Measurements from ENCODE around the gene GRIN3B.

The GRIN3B gene

DNA sequence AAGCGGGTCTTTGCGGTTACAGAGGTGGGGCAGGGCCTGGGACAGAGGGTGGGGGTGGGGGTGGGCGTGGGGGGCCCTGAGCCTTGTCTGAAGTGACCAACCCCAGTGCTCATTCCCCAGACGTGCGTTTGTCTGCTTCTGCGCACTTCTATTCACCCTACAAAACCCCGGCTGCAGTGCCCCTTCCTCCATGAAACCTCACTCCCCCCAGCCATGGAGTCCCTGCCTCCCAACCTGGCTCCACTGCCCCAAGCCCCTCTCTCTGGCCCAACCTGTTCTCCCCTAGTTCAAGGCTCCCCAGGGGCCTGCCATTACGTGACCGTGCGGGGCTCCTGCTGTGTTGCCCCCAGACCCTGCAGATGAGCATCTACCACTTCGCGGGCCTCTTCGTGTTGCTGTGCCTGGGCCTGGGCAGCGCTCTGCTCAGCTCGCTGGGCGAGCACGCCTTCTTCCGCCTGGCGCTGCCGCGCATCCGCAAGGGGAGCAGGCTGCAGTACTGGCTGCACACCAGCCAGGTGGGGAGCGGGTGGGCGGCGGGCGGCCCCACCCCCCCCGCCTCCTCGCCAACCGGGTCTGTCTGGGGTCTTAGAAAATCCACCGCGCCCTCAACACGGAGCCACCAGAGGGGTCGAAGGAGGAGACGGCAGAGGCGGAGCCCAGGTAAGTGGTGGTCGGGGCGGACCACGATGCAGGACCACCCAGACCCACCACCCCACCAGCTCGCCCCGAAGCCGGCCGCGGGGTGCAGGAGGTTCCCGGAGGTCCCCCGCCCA is 8.2 kb downstream of the GRIN3B start:
- DNase-seq, result no peak

DNA sequence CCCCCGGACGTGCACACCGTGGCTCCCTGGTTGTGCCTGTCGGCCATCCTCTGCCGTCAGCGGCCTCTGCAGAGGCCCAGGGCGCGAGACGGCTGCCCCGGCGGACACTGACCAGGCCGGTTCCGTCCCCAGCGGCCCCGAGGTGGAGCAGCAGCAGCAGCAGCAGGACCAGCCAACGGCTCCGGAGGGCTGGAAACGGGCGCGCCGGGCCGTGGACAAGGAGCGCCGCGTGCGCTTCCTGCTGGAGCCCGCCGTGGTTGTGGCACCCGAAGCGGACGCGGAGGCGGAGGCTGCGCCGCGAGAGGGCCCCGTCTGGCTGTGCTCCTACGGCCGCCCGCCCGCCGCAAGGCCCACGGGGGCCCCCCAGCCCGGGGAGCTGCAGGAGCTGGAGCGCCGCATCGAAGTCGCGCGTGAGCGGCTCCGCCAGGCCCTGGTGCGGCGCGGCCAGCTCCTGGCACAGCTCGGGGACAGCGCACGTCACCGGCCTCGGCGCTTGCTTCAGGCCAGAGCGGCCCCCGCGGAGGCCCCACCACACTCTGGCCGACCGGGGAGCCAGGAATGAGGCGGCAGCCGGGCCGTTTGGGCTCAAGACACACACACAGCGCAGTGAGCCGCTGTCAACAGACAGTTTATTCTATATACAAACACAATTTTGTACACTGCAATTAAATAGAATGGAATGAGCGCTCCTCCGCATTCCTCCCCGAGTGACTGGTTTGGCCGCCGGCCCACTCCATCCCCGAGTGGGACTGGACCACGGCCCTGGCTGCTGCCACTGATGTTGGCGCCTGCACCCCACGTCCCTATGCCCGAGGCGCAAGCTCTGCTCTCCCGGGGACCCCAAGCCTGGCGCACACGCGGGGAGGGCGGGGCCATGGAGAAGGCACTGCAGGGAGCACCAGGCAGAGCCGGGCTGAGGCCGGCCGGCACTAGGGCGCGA is 9.1 kb downstream of the GRIN3B start:
- DNase-seq, result no peak

DNA sequence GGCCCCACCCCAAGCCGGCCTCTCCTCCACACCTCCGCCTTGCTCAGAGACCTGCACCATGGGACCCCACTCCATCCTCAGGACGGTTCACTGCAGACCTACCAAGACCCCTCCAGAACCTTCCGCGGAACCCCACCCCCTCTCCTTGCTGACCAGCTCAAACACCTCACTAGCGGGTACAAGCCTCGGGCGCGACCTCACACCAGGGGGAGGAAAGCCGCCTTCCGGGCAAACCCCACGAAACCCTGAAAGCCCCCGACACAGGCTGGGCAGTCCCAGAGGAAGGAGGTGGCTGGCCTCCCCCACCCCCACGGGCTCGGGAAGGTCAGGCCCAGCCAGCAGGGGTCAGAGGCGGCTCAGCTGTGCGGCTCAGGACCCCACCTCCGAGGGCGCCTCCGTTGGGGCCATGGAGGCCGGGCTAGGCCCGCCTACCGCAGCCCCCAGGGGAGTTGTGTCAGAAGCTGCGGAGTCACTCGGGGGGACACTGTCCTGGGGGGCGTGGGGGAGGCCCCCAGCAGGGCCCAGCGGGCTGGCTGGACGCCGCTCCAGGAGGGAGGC is 9.8 kb downstream of the GRIN3B start:
- no peak for DNase-seq

DNA sequence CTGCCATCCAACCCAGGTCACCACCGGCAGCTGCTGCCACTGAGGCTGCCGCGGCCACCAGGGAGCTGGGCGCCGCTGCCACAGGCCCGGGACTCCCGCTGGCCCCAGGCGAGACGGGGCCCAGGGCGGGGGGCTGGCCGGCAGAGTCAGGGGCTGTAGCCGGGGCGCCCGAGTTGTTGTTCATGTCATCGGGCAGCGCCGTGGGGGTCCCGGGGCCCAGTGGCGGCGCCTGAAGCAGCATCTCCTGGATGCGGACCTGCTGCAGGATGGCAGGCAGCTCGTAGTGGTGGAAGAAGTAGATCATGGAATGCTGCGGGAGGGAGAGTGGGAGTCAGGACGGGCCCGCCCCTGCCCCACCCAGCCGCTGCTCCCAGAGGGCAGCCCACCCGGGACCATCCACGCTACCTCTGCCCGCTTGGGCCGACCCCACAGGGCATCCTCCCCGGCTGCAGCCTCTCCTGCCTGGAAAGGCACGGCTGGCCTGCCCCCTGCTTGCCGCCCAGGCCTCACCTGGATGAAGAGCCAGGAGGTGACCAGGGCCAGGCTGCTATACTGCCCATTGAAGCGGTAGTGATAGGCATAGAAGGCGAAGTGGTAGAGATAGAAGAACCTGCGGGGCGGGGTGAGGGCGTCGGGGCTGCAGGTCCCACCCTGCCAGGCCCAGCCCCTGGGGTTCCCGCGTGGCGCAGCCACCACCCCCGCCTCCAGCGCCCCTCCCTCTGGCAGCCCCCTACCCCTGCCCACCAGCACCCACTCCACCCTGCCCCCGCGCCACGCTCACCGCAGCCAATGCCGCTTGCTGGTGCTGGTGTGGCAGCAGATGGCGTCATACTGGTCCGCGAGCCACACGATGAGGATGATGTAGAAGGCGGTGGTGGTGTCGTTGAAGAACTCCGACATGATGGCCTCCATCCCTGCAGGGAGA is 10.6 kb downstream of the GRIN3B start:
- no peak for DNase-seq

DNA sequence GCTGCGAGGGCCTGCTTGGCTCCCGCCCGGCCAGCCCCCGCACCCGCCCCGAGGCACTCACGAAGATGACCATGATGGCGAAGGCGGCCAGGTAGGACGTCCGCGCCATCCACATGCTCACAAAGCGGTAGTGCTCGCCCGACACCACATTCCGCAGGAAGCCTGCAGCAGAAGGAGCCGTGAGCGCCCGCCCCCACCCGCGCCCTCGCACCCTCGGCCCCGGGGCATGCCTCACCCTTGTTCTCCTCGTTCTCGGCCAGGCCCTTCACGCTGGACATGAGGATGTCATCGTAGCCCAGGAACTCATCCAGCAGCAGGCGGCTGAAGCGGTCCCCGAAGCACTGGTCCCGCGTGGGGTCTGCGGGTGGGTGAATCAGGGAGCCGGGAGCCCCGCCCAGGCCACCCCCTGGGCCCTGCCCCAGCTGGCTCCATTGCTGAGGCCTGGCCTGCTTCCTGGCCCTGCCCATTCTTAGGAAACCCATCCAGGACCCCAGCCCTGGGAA is 11.7 kb downstream of the GRIN3B start:
- DNase-seq, result no peak

DNA sequence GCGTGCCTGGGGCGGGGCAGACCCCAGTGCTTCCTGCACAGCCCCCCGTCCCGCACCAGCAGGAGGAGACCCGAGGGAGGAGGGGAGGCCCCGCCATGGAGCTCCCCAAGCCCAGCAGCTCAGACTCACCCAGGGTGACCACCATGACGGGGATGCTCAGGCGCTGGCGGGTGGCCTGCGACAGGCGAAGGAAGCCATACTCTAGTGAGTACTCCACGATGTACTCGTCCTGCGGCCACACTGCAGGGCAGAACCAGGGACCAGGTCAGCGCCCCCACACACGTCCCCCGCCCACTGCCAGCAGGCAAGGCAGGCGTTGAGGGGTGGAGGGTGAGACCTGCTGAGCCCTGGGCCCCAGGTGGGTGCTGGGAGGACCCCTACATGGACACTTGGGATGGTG is 12.1 kb downstream of the GRIN3B start:
- DNase-seq, result no peak

DNA sequence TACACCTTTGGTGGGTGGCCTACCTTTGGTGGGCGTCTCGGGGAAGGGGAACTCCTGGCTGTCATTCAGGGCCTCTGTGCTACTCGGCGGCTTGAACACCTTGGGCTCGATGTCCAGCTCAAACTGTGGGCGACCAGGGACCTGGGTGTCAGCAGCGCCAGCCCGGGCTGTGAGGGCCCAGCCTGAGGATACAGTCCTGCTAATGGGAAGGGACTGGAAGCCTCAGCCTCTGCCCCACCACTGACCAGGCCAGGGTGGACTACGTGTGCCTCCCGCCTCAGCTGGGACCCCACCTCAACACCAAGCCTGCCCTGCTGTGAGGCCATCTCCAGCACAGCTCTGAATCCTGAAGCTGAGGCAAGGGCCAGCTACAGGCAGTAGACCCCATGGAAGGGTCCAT is 13.0 kb downstream of the GRIN3B start:
- DNase-seq, result no peak

DNA sequence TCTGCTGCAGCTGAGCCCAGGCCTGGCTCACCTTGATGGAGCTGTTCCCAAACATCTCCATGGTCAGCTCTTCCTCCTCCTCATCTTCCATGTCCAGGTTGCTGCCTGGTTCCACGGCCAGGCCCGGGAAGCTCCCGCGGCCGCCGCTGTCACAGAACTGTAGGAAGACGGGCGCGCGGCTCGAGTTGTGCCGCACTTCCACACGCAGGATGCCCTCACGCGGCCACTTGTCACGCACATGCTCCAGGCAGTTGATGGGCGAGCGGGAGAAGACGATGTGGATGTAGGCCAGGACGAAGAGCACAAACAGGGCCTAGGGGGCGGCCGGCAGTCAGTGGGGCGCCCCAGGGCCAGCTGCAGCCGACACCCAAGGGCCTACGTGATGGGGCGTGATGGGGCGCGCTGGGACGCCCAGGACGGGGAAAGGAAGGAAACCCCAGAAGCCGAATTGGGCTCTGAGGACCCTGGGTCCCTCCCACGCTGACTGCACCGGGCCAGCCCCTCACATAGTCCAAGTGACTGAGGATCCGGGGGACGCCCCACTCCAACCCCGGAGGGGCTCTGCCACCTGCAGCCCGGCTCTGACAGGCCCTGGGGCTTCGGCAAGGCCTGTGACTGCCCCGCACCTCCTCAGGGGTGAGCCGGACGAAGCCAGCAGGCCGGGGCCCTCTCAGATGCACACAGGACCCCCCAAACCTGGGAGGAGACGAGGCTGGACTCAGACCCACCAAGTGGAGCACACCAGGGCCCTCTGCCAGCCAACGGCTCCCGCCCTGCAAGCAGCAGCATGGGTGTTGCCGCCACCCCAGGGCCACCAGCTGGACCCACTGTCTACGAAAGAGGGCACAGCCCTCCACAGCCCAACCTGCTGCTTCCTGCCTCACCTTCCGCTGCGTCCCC is 14.2 kb downstream of the GRIN3B start:
- no peak for DNase-seq

DNA sequence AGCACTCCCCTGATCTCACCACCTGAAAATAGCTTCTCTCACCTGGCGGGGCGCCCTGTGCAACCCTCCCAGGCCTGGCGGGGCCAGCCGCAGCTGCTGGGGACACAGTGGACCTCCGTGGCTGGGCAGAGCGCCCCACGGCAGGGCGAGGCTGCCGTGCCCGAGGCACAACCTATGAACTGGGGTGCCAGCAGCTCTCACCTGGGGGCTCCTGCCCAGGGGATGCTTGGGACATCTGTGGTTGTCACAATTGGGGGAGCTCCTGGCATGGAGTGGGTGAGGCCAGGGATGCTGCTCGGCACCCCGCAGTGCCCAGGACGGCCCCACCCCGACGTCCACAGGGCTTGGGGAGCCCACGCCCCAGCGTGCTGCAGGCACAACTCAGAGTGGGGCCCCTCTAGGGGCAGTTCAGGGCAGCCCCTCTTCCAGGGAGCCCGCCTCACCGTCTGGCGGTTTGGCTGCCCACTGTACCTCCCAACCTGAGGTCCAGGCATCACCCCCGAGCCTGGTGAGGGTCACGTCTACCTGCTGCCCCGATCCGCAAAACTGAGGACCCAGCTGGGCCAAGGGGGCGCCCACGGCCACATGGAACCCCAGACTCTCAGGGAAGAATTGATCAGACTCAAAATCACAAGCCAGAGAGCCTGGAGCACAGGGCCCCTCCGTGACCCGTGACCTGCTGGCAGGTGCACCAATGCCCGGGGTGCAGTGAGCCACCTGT is 15.0 kb downstream of the GRIN3B start:
- no peak for DNase-seq

DNA sequence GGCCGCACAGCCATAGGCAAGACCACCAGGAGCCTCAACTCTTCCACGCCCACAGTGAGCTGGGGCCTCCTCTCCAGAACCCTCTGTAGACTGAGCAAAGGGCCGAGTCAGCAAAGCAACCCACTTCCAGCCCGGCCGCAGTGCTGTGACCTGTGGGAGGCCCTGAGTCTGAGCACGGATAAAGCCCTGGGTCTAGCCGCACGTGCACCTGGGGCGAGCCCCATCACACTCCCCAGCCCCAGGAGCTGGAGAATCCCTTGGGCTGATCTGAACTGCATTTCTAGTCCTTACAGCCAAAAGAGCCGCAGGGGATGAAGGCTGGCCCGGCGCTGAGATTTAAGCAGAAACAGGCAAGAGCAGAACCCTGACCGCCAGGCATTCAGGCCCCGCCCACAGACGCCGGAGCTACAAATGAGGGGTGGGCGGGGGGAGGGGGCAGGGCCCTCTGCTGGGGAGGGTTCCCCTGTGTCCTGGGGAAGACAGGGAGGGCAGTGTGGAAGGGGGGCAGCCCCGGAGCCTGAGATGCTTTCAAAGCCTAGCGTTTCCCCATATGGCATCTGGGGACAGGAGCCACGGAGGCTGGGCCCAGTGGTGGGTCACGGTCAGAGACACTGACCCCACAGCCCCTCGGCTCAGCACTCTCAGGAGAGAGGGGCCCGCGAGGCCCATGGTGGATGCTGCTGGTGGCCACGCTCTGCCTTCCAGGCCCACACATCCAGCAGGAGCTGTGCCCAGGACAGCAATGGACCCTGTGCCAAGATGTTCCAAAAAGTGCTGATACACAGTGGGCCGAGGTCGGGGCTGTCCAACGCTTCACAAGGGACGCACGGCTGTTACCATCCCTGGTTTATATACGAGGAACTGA is 15.8 kb downstream of the GRIN3B start:
- DNase-seq, result no peak

DNA sequence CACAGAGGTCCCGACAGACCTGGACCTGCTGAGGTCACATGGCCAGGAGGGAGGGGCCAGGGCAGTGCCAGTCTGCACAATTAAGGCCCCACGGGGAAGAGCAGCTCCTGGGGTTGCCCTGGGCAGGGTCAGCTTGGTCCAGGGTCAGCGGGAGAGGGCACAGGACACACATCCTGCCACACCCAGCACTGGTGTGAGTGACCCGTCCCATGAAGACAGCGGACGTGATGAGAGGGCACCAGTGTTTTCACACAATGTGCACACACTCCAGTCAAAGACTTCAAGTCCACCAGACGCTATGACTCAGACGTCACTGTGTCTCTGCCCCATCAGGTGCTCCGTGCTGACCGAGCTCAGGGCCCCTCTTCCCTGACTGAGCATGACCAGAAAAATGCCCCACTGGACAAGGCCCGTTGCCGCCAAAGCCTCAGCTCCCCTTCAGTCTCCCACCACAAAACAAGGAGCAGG is 16.5 kb downstream of the GRIN3B start:
- DNase-seq, result no peak

DNA sequence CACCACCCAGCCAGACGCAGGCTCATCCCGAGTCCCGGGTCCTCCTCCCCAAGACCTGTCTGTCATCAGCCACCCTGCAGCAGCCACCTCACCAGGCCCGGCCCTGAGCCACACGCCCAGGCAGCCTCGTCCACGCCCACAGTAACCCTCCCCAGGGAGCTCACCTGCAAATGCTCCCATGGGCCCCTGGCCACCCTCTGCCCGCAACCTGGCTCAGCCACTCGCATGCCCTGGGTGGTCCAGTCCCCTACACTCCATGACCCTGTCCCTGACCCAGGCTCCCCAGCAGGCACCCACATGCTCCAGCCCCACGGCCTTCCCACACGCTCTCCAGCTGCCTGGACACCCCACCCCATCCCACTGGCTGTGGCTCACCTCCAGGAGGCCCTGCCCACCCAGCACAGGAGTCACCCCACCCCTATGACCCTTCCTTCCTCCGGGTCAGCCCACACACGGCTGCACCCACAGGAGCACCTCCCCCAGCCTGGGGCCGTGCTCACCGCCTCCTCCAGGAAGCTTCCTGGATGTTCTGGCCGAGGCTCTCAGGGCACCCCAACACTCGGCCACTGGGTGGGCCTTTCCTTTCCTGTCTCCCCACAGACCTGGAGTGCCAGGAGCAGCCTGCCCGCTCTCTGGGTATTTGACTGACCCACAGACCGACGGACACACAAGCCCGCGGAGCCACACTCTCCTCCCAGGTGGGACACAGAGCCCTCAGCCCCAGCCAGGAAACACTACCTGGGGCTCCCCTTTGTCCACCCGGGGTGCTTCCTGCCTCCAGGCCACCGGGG is 17.1 kb downstream of the GRIN3B start:
- no peak for DNase-seq

DNA sequence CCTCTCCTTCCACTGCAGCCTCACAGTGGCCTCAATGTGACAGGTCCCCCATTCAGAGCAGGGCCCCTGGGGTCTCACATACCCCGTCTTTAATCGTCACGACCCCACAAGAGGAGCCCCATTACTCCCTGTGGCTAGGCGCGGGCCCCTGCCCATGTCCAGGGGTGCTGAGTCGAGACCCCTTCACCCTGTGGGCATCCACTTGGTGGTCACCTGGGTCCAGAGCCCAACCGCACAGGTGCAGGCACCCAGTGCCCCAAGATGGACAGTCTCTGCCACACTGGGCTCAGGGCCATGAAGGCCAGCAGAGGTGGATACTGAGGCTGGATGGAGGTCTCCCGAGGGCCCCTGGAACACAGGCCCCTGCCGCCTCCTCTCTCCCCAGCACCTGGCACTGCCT is 17.7 kb downstream of the GRIN3B start:
- no peak for DNase-seq

DNA sequence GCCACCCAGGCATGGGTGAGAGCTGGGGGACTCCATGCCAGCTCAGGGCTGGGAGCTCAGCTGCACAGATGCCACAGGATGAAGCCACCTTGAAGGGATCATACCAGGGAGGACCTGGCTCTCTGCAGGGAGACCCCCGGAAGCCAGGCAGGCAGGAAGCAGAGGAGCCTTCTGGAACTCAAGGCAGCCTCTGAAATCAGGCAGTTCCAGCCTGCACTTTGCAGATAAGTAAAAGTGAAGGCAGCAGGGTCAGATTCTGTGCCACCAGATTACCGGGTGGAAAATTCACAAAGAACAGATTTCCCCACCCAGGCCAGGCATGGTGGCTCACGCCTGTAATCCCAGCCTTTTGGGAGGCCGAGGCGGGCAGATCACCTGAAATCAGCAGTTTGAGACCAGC is 18.2 kb downstream of the GRIN3B start:
- no peak for DNase-seq

DNA sequence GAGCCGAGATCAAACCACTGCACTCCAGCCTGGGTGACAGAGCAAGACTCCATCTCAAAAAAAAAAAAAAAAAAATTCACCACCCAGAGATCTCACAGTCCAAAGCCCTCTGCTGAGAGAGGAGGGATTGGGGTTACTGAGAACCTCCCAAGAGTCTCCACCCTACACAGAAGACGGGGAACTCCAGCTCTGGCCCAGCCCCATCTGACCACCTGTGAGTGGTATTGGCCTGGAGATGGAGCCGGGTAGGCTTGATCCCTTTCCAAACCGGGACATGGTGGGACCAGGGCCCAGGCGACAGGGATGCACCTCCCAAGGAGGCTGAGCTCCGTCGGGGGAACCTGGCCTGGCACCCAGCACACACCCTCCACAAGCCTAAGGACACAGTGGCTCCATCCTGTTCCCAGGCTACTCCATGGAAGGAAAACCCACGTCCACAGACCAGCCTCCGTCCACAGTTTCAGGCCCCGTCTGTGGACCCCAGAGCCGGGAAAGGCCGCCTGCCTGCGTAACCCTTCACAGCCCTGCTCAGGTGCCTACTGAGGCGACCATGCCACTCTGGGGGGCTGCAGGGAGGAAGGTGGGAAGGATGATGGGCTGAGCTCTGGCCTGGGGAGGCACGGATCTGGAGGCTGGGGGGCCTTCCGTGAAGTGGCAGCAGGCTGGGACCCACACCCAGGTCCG is 18.9 kb downstream of the GRIN3B start:
- DNase-seq, result no peak

DNA sequence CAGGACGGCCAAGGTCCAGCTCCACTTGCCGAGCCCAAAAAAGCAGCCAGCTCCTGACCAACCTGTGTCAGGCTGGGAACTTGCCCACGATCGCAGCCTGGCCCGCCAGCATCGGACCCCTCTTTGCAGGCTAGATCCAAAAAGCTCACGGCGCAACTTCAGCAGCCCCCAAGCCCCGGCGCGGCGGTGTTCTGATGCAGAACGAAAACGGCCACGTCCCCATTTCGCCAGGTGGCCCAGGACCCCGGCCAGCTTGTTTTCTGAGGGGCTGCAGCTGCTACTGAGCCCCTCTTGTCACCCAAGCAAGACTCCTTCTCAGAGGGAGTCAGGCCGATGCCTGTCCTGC is 19.4 kb downstream of the GRIN3B start:
- no peak for DNase-seq

DNA sequence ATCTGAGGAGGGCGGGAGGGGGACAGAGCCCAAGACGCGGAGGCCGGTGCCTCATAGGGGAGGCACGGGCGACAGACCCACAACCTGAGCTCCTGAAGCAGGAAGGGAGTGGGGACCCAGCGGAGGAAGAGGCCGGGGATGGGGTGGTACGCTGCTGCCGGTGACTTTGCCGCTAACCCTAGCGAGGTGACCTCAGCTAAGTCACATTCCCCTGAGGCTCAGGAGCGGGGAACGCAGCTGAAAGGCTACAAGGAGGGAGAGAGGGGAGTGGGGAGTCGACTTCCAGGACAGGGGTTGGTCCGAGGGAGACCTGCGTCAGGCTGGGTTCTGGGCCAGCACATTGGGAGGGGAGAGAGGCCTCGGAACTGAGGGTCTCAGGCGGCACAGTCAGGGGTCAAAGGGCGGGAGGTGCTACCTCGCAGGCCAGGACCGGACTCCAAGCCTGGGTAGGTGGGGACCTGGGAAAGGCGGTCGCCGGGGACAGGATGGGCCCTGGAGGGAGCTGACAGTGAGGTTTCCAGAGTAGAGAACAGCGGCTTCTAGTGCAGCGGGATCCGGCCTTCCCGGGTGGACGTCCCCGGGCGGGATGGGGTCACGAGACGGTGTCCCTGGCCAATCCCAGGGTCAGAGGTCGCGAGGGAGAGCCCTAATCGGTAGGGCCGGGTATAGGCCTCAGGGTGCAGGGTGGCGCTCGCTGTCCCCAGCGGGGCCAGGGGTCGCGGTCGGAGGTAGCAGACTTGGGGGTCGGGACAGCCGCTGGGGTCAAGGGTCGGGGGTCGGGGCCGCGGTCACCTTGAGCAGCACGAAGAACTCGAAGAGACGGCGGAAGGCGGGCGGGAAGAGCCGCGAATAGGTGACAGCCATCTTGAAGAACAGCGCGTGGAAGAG is 20.0 kb downstream of the GRIN3B start:
- DNase-seq, result no peak

Measured in NCI-H345 (cell line).